ENCODE data around the gene SPDL1. TPM values are rescaled to one million over a fixed set of nuclear protein-coding genes. Genes with fewer than 3 reads are reported as not detected.

SPDL1 gene
- total and polyA plus RNA-seq, 2 experiments from 2014 or later = 17.9 to 27.3 TPM

DNA sequence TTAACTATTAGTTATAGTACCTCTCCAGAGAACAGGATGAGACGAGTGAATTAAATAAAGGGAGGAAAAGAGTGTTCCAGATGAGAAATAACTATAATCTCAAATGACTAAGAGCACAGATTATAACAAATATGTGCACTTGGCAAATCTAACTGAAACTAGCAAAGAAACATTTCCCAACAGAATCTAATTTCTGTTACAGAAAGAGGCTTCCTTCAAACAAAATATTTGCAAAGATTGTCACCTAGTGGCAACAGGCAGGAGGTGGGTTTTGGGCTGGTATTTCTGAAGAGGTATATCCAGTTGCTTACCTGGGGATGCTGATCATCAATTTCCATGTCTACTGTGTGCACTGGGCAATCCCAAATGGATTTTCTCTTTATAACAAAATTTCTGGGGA is 5.6 kb upstream of the SPDL1 start:
- Histone ChIP-seq H3K79me2 (no peaks in the 10 kb centered on the region), H3K9me3 (ENCODE audit: low read depth) (no peaks in the 10 kb centered on the region), H2AFZ (no peak overlapping the region), H3K4me2 (no peak overlapping the region), H3K9me2 (replicated peaks; ENCODE audit: insufficient read depth) (no peaks in the 10 kb centered on the region), H4K20me1 (ENCODE audit: insufficient read depth, poor library complexity, severe bottlenecking) (no peaks in the 10 kb centered on the region), H3K4me1 (ENCODE audit: insufficient read depth) (peaks cover 15% of the 10 kb centered on the region), H3K36me3 (replicated peaks; ENCODE audit: insufficient read depth, low read depth) (no peaks in the 10 kb centered on the region), H3K4me3 (no peak overlapping the region), H3K27ac (no peak overlapping the region), H3K27me3 (no peaks in the 10 kb centered on the region)
- 44% methylated on average over 1 of the region's 1 CpG for WGBS (ENCODE audit: low lambda C conversion rate, missing lambda C conversion rate)
- TF ChIP-seq, protein P1, sequence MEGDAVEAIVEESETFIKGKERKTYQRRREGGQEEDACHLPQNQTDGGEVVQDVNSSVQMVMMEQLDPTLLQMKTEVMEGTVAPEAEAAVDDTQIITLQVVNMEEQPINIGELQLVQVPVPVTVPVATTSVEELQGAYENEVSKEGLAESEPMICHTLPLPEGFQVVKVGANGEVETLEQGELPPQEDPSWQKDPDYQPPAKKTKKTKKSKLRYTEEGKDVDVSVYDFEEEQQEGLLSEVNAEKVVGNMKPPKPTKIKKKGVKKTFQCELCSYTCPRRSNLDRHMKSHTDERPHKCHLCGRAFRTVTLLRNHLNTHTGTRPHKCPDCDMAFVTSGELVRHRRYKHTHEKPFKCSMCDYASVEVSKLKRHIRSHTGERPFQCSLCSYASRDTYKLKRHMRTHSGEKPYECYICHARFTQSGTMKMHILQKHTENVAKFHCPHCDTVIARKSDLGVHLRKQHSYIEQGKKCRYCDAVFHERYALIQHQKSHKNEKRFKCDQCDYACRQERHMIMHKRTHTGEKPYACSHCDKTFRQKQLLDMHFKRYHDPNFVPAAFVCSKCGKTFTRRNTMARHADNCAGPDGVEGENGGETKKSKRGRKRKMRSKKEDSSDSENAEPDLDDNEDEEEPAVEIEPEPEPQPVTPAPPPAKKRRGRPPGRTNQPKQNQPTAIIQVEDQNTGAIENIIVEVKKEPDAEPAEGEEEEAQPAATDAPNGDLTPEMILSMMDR (IDR thresholded peaks at IDR 0.05; ENCODE audit: poor library complexity) = peak; percentile 54
- TF ChIP-seq EZH2 (IDR thresholded peaks at IDR 0.05; ENCODE audit: borderline replicate concordance) = no peak
- DNase-seq (ENCODE audit: low spot score) = peak; percentile 42

DNA sequence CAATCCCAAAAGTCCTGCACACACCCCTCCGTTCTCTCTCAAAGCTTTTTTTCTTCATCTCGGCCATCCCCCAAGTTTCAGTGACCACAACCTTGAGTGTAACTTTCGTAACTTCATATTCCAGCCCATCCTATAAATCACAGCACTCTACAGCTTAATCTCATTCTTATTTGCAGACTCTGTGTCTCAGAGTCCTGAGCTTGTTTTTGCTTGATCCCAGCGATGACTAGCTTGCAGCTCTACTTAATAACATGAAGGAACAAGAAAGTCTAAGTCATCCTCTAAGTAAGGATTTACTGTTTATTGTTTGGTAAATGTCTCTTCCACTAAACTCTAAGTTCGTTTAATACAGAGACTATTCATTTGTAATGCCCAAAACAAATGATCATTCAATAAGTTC is 2.6 kb upstream of the SPDL1 start:
- no peaks in the 10 kb centered on the region for H3K27me3 ChIP-seq
- no peak overlapping the region for H2AFZ ChIP-seq
- H3K4me1 ChIP-seq (ENCODE audit: insufficient read depth) = no peaks in the 10 kb centered on the region
- no peaks in the 10 kb centered on the region for H4K20me1 ChIP-seq (ENCODE audit: insufficient read depth, poor library complexity, severe bottlenecking)
- peaks cover 18% of the 10 kb centered on the region for H3K79me2 ChIP-seq
- no peaks in the 10 kb centered on the region for H3K9me2 ChIP-seq (replicated peaks; ENCODE audit: insufficient read depth)
- H3K9me3 ChIP-seq (ENCODE audit: low read depth) = no peaks in the 10 kb centered on the region
- no peaks in the 10 kb centered on the region for H3K36me3 ChIP-seq (replicated peaks; ENCODE audit: insufficient read depth, low read depth)
- WGBS (ENCODE audit: low lambda C conversion rate, missing lambda C conversion rate) = 61% methylated on average over 5 of the region's 5 CpGs
- H3K4me3 ChIP-seq = no peak overlapping the region
- H3K27ac ChIP-seq = peak overlapping the region; percentile 69
- H3K4me2 ChIP-seq = peak overlapping the region; percentile 17
- TF ChIP-seq EZH2 (IDR thresholded peaks at IDR 0.05; ENCODE audit: borderline replicate concordance) (no peak), EZH2phosphoT487 (IDR thresholded peaks at IDR 0.05; ENCODE audit: low read depth, severe bottlenecking, unreplicated experiment) (no peak)
- TF ChIP-seq, protein P1 (IDR thresholded peaks at IDR 0.05; ENCODE audit: poor library complexity) = no peak
- DNase-seq (ENCODE audit: low spot score) = no peak

DNA sequence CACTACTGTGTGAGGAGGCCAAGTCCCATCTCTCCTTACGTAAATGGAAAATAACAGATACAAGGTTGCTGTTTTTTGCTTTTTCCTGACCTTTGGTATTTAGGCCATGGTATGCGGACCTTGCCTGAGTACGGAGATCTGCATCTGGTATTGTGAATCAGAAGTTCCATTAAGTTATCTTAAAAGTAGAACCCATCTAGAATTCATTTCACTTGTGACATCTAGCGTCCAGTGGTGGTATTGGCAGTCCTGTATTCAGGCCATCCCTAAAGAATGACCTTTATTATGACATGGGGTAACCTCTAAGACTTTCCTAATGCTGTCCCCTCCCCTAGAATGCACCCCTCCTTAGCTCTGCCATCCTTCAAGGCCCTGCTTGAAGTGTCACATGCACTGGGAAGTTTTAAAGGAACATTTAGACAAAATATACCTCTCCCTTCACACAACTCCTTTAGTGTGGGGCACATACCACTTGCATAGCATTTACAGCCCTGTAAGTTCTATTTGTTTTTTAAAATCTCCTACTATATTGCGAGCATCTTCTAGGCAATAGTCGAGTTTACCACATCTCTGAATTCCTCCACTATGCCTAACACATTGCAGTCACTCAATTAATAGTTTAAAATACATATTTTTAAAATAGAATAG is 1.9 kb upstream of the SPDL1 start:
- no peak overlapping the region for H3K4me3 ChIP-seq
- H3K27ac ChIP-seq = peak overlapping the region; percentile 69
- peaks cover 26% of the 10 kb centered on the region for H3K79me2 ChIP-seq
- H3K27me3 ChIP-seq = no peaks in the 10 kb centered on the region
- no peaks in the 10 kb centered on the region for H4K20me1 ChIP-seq (ENCODE audit: insufficient read depth, poor library complexity, severe bottlenecking)
- H3K4me1 ChIP-seq (ENCODE audit: insufficient read depth) = no peaks in the 10 kb centered on the region
- peak; percentile 83 for DNase-seq (ENCODE audit: low spot score)
- no peak overlapping the region for H2AFZ ChIP-seq
- TF ChIP-seq EZH2 (IDR thresholded peaks at IDR 0.05; ENCODE audit: borderline replicate concordance) = no peak
- TF ChIP-seq, protein P1 (IDR thresholded peaks at IDR 0.05; ENCODE audit: poor library complexity) = peak; percentile 72
- no peaks in the 10 kb centered on the region for H3K36me3 ChIP-seq (replicated peaks; ENCODE audit: insufficient read depth, low read depth)
- peak overlapping the region; percentile 17 for H3K4me2 ChIP-seq
- H3K9me3 ChIP-seq (ENCODE audit: low read depth) = no peaks in the 10 kb centered on the region
- 18% methylated on average over 6 of the region's 6 CpGs for WGBS (ENCODE audit: low lambda C conversion rate, missing lambda C conversion rate)
- no peaks in the 10 kb centered on the region for H3K9me2 ChIP-seq (replicated peaks; ENCODE audit: insufficient read depth)

DNA sequence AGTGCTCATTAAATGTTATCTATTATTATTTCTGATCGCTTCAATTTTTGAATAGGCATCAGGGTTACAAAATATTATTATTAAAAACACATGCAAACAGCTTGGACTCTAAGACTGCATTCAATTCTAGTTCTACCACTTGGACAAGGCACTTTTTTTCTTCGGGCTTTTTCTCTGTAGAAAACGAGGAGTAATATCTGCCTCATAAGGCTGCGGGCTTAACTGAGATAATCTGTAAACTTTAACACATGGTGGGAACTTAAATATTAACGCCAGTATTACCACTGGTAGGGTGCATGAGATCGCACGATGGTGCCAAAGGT is 511 bp upstream of the SPDL1 start:
- WGBS (ENCODE audit: low lambda C conversion rate, missing lambda C conversion rate) = 10% methylated on average over 7 of the region's 7 CpGs
- Histone ChIP-seq H3K9me3 (ENCODE audit: low read depth) (no peaks in the 10 kb centered on the region), H3K9me2 (replicated peaks; ENCODE audit: insufficient read depth) (no peaks in the 10 kb centered on the region), H3K4me3 (peak overlapping the region; percentile 21), H3K27me3 (no peaks in the 10 kb centered on the region), H3K36me3 (replicated peaks; ENCODE audit: insufficient read depth, low read depth) (no peaks in the 10 kb centered on the region), H2AFZ (peak overlapping the region; percentile 47), H3K79me2 (peaks cover 35% of the 10 kb centered on the region), H3K4me1 (ENCODE audit: insufficient read depth) (no peaks in the 10 kb centered on the region), H3K4me2 (peak overlapping the region; percentile 73), H3K27ac (peak overlapping the region; percentile 49), H4K20me1 (ENCODE audit: insufficient read depth, poor library complexity, severe bottlenecking) (no peaks in the 10 kb centered on the region)
- TF ChIP-seq, protein P1 (IDR thresholded peaks at IDR 0.05; ENCODE audit: poor library complexity) = no peak
- no peak for TF ChIP-seq EZH2 (IDR thresholded peaks at IDR 0.05; ENCODE audit: borderline replicate concordance)
- TF ChIP-seq EZH2phosphoT487 (IDR thresholded peaks at IDR 0.05; ENCODE audit: low read depth, severe bottlenecking, unreplicated experiment) = no peak
- DNase-seq (ENCODE audit: low spot score) = no peak

Data from hepatocyte (in vitro differentiated cells).